Posterior cingulate gyrus (tissue), 11 donors: ENCODE results near the gene CEP72.
"Not testable (repeated sequence)": the region's sequence is repeated elsewhere in the genome, so short reads cannot be mapped to it uniquely, and the experiment has no call there.

ENCODE experiments used
- DNase-seq, 10 donors: peaks; one replicate each; pipeline versions ENCODE4 v3.0.0 to v3.0.0-alpha.2; 2020 to 2021; ENCODE audit warnings: mixed read lengths in 3 of 10
- intact Hi-C: fragments of 100-400 bp; cut with DNase I; formaldehyde crosslinking; loops from one replicate; pipeline ENCODE4 v1.15.1; 2023

Gene CEP72

DNA sequence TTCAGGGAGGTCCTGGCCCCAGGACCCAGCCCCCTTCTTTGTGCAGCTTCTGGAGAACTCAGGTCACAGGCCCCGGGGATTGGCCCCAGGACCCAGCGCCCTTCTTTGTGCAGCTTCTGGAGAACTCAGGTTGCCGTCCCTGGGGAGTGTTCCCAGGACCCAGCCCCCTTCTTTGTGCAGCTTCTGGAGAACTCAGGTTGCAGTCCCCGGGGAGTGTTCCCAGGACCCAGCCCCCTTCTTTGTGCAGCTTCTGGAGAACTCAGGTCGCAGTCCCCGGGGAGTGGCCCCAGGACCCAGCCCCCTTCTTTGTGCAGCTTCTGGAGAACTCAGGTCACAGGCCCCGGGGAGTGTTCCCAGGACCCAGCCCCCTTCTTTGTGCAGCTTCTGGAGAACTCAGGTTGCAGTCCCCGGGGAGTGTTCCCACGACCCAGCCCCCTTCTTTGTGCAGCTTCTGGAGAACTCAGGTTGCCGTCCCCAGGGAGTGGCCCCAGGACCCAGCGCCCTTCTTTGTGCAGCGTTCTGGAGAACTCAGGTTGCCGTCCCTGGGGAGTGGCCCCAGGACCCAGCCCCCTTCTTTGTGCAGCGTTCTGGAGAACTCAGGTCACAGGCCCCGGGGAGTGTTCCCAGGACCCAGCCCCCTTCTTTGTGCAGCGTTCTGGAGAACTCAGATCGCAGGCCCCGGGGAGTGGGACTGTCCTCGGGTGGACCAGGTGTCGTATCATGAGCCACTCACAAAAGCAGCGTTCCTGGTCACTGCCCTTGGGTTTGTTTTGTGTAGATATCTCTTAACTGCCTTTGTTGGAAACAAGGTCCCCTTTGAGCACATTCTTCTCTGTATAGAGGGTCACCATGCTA lies 16.4 kb downstream of the CEP72 start:
- intact Hi-C loops, result not testable (repeated sequence)
- peak in 3 of 10 donors; percentile 41 to 66 (median 45) for DNase-seq

DNA sequence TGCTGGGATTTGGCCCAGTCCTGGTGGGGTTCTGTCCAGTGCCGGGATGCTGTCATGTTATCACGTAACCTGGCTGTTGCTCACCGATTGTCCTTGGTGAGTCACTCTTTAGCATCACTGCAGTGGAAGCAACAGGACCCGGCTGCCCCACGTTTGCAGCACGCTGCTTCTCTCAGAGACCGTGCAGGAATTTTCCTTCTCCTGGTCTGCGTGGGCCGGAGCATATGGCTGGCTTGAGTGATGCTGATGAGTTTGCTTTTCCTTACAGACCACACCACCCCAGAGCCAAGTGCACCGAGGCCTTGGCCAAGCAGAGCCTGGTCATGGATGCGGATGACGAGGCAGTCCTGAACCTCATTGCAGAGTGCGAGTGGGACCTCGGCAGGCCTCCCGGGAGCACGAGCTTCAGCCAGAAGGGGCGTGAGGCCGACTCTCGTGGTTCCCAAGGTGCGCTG lies 21.4 kb downstream of the CEP72 start:
- intact Hi-C loops, result no loop called here
- DNase-seq, result peak in 3 of 10 donors; percentile 72 to 82 (median 78)

DNA sequence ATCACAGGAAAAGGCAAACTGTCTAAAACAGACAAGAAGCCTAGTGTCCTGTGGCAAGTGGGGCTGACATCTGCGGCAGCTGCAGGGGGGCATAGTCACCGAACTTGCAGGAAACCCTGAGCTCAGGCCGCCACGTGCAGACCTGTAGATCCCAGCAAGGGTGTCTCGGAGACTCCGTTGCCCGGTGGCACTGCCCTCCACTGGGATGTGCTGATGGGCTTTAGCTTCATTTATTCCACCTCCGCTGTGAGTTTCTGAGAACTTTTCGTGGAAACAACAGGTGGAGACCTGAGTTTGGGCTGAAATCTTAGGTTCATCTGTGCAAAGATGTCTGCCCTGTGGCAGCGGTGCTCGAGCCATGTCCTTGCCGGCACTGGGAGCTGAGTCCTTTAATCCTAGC lies 22.1 kb downstream of the CEP72 start:
- intact Hi-C loops, result no loop called here
- DNase-seq, result peak in 2 of 10 donors; percentile 72 to 81

DNA sequence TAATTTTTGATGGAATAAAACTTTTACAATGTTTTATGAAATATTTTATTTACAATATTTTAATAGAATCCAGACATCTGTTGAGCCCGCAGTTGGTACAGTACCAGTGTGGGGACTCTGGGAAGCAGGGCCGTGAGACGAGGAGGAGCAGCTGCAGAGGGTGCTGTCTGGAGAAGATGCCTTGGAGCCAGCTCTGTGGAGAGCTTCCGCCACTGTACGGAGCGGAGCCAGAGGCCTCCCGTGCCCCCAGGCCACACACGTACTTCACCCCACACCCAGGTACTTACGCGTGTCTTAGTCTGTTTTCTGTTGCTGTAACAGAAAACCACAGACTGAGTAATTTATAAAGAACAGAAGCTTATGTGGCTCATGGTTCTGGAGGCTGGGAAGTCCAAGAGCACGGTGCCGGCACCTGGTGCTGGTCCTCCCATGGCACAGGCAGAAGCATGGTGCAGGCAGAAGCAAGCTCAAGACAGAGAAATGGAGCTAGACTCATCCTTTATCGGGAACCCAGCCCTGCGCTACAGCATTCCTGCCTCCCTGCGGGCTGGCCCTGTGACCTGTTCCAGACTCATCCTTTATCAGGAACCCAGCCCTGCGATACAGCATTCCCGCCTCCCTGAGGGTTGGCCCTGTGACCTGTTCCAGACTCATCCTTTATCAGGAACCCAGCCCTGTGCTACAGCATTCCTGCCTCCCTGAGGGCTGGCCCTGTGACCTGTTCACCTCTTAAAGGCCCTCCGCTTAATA lies 23.3 kb downstream of the CEP72 start:
- intact Hi-C loops, result no loop called here
- peak in 2 of 10 donors; percentile 46 to 76 for DNase-seq

DNA sequence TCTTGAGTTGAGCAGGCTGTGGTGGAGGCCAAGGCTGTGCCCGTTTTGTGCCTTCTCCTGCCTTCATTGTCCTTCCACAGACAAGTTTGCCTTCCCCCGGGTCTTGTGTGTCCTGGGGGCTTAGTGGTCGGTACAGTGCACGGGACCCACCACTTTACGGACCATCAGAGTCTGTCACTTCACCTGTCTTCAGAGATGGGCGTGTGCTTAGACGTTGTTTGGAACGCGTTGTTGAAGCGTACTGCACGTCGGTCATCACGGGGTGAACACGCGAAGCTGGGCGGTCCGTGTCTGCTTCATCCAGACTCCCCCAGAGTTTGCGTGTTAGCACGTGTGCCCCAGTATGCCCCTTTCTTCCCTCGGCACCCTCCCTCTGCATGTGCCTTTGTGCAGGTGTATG lies 24.8 kb downstream of the CEP72 start:
- intact Hi-C loops, result no loop called here
- DNase-seq, result peak in 2 of 10 donors; percentile 58

DNA sequence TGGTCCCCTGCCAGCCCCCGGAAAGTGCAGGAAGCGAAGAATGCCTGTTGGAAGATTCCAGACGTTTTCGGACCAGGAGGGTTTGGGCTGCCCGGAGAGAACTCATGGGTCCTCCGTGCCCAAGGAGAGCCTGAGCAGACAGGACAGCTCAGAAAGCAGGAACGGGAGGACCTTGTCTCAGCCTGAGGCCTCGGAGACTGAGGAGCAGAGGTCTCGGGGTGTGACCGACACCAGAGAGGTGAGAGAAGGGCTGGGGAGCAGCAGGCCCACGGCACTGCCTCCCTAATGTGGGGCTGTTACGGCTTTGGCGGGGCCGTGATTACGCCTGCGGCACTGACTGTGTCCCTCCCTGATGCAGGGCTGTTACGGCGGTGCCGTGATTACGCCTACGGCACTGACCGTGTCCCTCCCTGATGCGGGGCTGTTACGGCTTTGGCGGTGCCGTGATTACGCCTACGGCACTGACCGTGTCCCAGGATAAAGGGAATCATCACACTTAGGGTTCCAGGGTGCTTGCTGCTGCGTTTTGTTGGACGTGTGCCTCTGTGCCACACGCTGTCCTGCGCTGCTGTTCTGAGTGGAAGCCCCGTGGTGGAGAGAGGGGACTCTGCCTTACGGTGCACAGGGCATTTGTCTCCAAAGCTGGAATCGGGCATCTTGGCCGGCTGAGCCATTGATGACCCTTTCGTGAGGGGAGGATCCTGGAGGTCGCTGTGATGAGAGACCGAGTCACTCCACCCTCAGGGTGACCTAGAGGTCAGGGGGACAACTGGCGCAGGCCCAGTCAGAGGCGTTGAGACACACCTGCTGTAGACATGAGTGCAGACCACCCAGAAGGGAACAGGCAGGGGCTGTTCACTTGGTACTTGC lies 25.7 kb downstream of the CEP72 start:
- intact Hi-C loops, result no loop called here
- peak in 2 of 10 donors; percentile 52 to 70 for DNase-seq

DNA sequence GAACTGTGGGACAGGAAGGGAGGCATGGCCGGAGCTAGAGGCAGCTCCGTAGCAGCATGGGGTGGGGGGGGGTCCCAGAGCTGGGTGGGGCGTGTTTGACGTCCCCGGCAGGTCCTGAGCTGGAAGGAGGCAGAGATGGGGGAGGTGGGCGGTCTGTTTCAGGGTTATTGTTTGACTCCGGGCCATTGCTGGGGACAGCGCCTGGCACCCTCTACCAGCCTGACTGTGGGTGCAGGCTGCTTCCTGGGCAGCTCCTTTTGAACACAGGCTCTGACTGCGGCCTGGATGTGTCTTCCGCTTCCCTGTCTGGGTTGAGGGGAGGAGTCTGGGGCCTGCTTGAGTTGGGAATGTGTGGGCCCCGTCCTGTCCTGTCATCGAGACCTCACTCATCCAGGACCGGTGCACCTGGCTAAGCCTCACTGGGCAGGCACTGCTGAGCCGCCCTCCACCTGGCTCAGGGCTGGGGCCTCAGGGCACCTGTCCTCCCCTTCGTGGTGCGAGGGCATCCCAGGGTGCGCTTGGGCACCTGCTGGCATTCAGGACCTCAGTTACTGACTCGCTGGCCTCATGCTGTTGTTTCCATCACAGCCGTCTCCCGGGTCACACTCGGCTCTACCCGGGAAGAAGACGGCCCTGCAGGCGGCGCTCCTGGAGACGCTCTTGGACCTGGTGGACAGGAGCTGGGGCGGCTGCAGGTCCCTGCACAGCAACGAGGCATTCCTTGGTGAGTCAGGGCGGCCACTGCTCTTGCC lies 26.5 kb downstream of the CEP72 start:
- intact Hi-C loops, result no loop called here
- DNase-seq, result peak in 2 of 10 donors; percentile 32 to 76

DNA sequence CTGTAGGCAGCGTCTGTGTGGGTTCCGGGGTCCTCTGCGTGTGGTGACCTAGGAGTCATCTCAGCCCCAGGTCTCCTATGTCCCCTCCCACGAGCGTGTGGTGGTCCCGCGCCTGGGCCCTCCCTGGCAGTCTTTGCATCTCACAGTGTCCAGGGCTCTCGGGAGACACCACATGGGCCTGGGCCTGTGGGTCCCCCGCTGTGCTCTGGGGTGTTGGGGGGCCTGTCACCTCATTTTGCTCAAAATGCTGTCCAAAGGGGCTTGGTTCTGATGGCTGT lies 27.1 kb downstream of the CEP72 start:
- intact Hi-C loops, result no loop called here
- DNase-seq, result peak in 2 of 10 donors; percentile 12 to 62

DNA sequence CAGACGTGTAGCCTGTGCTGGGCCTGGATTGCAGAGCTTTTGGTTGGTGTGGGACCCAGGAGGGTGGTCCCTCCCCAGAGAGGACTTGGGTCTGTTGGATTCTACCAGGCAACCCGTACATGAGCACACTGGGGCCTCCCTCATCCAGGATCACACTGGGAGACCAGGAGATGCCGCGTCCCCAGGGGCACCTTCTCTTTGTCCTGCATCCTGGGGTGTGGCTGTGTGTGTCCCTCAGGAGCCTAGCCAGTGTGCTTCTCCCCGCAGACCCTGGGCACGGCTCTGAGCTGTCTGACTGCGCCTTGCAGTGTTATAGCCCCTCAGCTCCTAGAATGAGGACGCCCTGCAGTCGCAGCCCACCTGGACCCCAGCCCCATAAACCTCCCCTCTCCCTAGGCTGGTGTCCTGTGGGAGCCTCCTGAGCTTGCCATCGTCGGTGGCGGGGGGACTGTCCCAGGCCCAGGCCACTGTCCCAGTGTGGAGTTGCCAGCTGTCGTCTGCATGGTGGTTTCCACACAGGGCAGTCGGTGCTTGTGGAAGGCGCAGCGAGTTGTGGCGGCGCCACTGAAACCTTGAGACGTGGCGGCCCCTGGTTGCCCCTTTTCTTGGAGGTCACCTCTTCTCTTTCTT lies 27.6 kb downstream of the CEP72 start:
- DNase-seq, result peak in 3 of 10 donors; percentile 23 to 69 (median 48)
- intact Hi-C loops, result no loop called here

DNA sequence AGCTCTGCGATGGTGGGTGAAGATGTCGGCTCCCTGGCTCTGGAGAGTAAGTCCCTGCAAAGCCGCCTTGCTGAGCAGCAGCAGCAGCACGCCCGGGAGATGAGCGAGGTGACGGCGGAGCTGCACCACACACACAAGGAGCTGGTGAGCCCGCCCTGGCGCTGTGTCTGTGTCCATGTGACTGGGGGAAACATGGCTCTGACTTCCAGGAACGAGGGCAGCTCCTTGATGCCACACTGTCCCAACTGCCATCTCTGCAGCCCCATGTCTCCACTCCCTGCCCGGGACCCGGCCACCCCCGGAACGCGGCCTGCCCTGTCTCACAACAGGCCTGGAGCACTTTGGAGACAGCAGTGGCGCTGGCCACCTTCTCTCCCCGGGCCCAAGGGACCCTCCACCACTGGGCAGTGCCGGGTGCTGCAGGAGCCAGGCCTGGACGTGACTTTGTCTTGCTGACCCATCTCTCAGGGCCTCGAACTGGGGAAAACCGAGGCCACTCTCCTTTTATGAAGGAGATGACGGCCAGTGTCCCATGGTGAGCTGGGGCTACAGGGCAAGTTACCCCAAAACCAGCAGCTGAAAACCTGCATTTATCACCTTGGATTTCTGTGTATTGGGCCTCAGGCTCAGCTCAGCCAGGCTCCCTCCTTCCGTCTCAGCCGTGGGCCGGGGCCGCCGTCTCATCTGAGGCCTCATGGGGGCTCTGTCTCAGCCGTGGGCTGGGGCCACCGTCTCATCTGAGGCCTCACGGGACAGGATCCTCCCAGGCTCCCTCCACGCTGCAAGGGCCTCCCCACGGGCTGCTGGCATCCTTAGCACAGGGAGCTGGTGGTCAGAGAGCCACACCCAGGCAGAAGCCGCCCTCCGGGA lies 28.6 kb downstream of the CEP72 start:
- intact Hi-C loops, result no loop called here
- peak in 1 of 10 donors; percentile 70 for DNase-seq

DNA sequence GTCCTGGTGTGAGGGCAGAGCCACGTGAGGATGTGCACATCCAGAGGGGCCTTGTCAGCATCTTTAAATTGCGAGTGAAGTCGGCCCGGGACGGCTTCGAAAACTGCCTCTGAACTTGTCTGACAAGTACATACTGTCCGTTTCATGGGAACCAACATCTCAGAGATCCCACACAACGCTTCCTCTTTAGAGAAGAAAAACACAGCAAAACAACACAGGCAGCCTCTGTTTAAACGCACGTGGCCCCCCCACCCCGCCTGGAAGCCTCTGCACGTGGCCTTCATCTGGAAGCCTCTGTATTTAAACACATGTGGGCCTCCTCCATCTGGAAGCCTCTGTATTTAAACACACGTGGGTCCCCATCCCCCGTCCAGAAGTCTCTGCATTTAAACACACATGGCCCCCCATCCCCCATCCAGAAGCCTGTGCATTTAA lies 29.2 kb downstream of the CEP72 start:
- peak in 2 of 10 donors; percentile 23 to 25 for DNase-seq
- intact Hi-C loops, result no loop called here

DNA sequence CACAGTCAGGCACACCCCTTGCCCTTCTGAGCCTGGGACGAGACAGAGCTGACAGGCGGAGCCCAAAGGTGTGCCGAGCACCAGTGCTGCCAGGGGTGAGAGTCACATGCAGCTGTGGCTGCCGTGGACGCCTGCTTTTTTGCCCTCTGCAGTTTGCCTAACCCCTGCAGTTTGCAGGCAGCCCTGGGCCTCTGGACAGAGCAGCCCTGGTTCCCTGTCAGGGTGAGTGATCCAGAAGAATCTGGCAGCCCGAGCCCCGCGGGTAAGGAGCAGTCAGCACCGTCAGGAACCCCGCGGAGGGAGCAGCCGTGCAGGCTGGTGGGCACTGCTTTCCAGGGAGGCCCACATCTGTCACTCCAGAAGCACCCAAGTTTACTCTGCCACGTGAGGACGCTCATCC lies 30.3 kb downstream of the CEP72 start:
- intact Hi-C loops, result no loop called here
- peak in 1 of 10 donors; percentile 80 for DNase-seq

DNA sequence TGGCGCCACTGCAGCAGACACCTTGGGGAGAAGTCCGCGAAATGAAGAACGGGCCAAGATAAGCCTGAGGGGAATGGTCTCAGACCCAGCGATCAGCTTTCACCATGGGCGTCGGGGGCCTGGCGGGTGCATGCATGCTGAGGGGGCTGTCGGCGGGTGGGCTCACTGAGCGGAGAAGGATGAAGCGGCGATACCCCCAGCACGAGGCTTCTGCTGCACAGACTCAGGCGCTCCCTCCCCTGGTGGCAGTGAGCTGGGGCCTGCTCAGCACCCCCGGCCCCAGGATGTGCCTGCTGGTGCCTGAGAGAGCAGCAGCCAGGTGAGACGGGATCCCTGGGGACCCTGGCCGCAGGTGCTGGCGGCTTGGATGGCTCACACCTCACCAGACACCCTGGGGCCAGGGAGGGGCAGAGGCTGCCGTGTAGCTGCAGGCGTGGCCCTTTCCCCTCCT lies 31.2 kb downstream of the CEP72 start:
- intact Hi-C loops, result no loop called here
- DNase-seq, result peak in 1 of 10 donors; percentile 76

DNA sequence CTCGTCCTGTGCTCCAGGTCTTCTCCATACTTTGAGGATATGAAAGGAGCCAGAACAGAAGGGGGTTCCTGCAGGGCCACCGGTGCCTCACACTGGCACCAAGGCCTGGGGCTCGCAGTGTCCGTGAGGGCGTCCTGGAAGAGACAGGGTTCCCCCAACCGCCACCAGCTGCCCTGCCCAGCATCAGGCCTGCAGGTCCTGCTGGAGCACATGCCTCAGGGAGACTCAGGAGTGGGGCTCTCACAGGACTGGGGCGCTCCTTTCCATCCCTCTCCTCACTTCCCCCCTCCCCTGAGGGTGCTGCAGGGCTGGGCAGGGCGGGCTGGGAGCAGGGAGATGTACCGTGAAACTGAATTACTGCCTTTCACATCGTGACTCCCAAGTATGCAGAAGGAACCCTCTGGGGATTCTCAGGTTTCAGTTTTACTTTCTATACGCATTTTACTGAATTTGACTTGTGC lies 31.7 kb downstream of the CEP72 start:
- DNase-seq, result no peak
- intact Hi-C loops, result no loop called here

DNA sequence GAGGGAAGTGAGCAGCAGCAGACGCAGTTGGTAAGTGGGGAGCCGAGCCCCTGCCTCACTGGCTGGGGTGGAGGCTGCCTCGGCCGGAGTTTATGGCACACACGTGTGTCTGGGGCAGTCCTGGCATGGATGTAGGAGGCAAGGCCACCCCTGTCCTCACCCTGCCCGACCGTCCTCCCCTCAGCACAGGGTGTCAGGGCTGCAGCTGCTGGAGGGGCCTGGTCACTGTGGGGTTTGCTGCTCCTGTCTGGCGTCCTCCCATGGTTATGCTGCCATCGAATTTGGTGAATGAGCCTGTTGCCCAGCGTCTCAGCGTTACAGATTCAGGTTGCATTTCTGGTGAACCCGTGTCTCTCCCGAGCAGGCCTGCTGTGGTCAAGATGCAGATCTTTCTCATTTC lies 32.4 kb downstream of the CEP72 start:
- DNase-seq, result no peak
- intact Hi-C loops, result no loop called here

DNA sequence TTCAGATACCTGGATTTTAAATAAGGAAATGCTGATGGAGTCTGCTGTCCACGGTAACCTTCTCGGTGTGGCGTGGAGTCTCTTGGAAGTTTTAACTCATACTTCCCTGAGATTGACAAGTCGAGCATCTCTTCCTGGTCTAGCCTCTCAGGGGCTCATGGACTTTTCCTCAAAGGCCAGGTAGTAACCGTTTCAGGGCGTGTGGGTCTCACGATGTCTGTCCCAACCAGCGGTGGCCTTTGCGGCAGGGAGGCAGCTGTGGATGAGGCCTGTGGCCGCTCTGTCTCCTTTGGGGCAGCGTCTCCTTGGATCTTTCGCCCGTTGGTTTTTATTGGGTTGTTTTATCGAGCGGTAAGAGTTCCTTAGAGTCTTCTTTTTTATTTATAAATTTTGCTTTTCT lies 32.8 kb downstream of the CEP72 start:
- intact Hi-C loops, result no loop called here
- DNase-seq, result no peak

DNA sequence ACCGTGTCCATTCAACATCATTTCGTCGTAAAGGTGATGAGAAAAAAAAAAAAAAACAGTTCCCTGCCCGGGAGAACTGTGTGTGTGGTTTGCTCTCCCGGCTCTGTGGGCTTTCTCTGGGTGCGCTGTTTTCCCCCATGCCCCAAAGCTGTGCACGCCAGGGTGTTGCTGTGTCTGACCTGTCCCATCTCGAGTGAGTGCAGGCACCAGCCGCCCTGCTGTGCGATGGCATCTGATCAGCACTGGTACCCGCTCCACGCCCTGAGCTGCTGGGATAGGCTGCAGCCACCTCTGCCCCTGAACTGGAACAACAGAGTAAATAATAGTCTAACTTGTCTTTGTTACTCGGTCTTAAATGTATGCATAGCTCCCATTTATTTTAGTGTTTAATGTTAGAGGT lies 33.3 kb downstream of the CEP72 start:
- intact Hi-C loops, result no loop called here
- DNase-seq, result peak in 2 of 10 donors; percentile 62 to 75
